GOT3 (cell line): ENCODE results near the gene SNRNP70.
"Not testable (repeated sequence)": the region's sequence is repeated elsewhere in the genome, so short reads cannot be mapped to it uniquely, and the experiment has no call there.

Experiments used
- DNase-seq: peaks from one replicate; lab custom pipeline; 2025; ENCODE audit warnings: mixed read lengths; lab: John Stamatoyannopoulos, UW

SNRNP70 gene, protein sequence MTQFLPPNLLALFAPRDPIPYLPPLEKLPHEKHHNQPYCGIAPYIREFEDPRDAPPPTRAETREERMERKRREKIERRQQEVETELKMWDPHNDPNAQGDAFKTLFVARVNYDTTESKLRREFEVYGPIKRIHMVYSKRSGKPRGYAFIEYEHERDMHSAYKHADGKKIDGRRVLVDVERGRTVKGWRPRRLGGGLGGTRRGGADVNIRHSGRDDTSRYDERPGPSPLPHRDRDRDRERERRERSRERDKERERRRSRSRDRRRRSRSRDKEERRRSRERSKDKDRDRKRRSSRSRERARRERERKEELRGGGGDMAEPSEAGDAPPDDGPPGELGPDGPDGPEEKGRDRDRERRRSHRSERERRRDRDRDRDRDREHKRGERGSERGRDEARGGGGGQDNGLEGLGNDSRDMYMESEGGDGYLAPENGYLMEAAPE

DNA sequence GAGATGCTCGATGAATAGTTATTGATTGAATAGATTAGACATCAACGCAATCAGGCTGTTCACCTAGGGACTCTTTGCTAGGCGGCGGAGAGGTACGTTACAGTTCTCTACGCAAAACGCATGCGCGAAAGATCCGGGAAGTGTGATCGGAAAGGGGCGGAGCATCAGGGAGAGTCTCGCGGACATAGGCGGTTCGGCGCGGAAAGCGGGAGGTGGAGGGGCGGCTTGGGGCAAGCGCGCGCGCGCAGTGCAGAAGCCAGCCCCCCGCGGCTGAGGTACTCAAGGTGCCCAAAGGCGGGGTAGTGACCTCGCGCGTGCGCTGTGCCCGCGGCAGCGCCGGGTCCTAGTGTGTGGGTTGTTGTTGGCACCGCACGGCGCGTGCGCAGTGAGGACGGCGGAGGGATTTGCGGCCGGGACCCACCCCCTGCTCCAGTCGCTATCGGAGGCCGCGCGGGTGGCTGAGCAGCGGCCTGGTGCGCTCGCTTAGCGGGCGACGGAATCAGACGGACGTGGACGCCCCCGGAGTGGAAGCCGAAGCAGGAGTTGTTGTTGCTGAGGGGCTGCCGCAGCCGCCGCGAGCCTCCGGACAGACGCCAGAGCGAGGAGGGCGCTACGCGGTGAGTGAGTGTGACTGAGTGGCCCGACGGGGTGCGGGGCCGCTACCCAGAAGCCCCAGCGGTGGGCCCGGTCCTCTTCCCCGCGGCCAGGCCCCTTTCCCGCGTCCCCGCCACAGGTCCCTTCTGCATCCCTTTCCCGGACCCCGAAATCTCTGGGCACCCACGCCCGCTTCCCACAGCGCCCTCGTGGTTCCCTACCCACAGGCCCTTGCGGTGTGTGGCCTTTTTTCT is at the start of gene SNRNP70:
TSS of gene SNRNP70 (plus strand) at position 432 of the 848 bp plus-strand sequence. CDS start 964 bp downstream, outside the sequence.
- DNase-seq = peak; percentile 98

DNA sequence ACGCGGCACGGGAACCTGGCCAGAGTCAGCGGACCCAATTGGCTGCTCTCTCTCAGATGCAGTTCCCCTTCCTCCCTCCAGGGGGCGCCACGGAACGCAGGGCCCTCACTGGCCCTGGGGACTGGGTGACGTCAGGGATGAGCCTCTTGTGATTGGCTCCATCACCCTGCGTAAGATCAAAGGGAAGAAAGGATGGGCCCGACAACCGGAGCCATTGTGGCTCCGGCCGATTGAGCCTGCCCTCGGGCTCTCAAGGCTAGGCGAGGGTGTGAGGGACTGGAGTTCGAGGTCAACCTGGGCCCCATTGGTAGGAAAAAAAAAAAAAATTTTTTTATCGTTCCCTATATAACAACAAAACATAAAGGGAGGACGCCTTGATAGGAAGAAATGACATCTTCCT is 48.4 kb upstream of the SNRNP70 start, which contains the start of gene CGB1:
TSS of gene CGB1 (minus strand) at position 81 of the 400 bp plus-strand sequence. CDS start 184 bp downstream, outside the sequence.
- not testable (repeated sequence) for DNase-seq

DNA sequence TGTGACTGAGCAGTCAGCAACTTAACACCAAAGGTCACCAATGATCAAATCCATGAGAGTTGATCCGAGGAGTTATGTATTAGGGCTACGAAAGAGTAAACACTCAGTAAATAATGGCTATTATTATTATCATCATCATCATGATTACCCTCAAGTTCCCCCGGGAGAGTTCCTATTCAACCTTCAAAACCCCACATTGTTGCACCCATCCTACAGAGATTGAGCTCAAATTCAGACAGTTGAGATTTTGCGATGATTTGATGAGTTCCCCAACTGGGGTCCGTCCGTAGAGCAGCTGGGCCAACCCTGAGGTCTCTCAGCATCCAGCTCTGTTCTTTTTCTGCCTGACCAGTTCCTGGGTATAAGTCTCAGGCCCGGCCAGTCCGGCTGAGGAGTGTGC is 47.1 kb upstream of the SNRNP70 start:
- DNase-seq = not testable (repeated sequence)

- not testable (repeated sequence) for DNase-seq
These were observed 46.5 kb upstream of the SNRNP70 start for GRCh38 chr19:49038557-49039276.

DNA sequence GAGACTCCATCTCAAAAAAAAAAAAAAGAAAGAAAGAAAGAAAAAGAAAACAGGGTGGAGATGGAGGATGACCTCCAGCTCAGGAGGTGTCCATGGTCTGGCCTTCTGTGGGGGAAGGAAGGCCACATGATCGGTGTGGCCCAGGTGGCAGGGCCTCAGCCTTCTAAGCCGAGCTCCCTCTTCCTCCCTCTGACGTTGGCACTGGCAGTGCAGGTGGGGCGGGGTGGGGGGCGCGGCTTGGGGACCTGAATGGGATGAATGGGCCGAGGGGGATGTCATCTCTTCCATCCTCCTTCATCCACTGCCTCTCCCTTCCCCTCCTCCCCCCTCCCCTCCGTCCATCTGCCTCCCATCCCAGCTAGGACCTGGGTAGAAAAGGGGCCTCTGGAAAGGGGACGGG is 45.5 kb upstream of the SNRNP70 start:
- DNase-seq = not testable (repeated sequence)

GRCh38 chr19:49042177-49042576 is 43.1 kb upstream of the SNRNP70 start:
- DNase-seq = no peak

GRCh38 chr19:49042666-49043065 is 42.6 kb upstream of the SNRNP70 start:
- not testable (repeated sequence) for DNase-seq

GRCh38 chr19:49043548-49043947 is 41.7 kb upstream of the SNRNP70 start, which contains the start of gene CGB5:
Gene CGB5, plus strand, starts transcription at chr19:49043848. Its CDS starts 362 bp downstream, at chr19:49044210.
- DNase-seq = not testable (repeated sequence)

- DNase-seq = not testable (repeated sequence)
These were observed 36.2 kb upstream of the SNRNP70 start, which contains the start of gene CGB8 for GRCh38 chr19:49049011-49049410. Gene CGB8, minus strand, starts transcription at chr19:49049111. Its CDS starts 372 bp downstream, at chr19:49048739.

GRCh38 chr19:49049834-49050233 is 35.4 kb upstream of the SNRNP70 start:
- DNase-seq = not testable (repeated sequence)

DNA sequence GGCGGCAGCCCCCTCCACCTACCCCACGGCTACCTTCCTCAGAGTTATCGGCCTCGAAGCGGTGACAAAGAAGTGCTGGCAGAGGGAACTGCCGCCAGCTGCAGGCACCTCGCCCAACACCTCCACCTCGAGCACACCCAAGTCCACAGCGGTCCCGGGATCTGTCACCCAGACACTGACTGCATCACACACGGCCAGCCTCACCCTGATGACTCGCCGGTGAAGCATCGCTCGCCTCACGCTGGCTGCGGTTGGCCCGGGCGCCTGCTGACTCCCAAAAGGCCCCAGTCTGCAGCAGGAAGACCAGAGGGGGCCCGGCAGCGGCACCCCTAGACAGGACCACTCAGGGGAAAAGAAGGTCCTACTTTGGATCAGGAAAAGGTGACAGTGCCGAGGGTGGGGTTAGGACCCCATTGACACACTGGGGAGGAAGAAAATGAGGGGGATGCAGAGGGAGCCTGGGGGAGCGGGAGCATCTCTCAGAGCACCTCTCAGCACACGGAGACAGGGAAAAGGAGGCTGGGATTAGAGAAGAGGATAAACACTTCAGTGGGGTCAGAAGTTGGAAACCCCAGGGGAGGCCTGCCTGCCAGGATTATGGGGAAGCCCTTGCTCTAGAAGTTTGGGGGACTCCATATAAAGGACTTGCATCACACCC is 34.7 kb upstream of the SNRNP70 start:
- DNase-seq = not testable (repeated sequence)

DNA sequence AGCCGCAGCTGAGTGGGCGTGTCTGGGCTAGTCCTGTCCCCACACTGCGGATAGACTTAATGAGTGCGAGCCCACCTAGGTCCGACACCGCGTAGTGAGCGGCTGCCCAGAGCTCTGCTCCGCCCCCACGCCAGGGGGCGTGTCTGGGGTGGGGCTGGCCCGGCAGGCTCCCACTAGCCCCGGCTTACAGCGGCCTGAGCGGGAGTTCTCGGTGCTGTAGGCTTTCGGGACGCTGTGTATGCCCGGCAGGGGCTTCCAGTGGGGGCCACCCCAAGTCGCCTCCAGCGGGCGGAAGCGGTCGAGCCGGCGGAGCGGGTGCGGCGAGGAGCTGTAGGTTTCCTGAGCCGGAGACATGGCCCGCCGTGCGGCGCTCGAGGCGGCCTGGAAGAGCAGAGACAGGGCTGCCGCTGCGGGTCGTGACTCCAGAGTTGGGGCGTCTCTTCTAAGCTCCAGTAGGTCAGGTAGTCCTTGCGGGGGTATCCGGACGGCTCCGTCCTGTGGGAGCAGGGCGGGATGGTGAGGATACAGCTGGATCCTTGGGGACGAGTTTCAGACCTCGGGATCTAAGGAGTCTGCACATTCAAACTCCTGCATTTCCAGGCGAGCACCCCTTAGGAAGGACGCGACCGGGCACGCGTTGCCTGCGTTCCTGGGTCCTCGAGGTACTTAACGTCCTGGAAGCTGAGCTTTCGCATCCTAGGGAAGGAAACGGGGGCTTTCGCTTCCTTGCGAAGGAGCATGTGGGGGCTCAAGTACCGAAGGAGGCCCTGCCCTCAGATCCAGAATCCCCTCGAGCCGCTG is 28.9 kb upstream of the SNRNP70 start:
- no peak for DNase-seq

DNA sequence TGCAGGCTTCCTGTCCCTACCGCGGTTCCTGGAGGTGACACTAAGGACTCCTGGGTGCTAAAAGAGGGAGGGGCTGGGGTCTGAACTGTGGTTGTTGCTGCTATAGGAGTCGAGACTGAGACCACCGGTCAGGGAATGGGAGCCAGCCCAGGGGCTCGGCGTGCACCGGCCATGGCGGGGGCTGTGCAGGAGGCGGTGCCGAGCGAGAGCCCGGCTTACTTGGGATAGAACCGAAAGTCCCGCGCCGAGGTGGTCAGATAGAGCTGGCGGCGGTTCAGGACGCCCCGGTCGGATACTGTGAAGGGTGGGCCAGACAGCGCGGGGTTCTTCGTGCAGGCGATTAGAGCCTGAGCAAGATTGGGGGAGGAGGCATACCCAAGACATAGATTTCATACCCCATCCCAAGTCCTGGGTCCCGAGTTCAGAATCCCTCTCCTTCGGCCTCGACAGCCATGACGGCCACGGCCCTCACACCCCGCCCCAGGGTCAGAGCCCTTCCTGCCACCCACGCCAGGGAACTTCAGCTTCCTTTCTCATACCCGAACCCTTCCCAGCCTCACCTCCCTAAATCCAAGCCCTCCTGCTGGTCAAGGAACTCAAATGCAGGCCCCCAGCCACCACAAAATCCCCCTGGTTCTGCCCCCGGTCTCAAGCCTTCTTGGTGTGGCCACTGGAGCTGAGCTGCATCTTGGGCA is 28.2 kb upstream of the SNRNP70 start:
- not testable (repeated sequence) for DNase-seq

- DNase-seq = no peak
These were observed 27.5 kb upstream of the SNRNP70 start, which contains the start of gene CGB7 for GRCh38 chr19:49057636-49058234. Gene CGB7, minus strand, starts transcription at chr19:49057749. Its CDS starts 2,374 bp downstream, at chr19:49055375.

DNA sequence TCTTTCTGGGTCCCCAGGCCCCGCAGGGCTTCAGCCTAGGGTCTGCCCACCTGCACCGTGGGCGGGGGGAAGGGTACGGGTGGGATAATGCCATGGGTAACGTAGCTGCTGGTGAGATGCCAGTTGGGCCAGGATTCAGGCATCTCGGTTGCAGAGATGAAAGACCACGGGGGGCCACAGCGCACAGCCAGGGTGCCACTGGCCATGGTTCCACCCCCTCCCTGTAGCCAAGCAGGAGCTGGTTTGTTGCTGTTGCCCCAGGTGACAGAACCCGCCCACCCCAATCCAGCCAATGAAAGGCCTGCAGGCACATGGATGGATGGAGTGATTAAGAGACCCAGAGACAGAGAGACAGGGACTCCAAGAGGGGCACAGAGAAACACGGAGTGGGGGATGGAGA is 26.7 kb upstream of the SNRNP70 start:
- DNase-seq = no peak

DNA sequence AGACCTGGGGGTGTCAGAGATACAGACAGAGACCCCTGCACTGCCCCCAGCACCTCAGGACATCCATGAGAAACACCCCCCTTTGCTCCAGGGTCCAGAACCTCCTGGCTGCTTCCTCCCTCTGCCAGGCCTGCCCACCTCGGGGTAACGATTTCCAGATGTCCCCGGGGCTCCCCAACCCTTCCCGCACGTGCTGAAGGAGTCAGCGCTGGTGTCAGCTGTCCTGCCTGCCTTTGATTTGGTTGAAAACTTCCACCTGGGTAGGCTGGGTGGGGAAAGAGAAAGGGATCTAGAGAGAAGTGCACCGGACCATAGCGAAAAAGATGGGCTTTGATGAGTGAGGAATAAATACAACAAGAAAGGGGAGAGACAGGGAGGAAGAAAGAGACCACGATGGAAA is 26.2 kb upstream of the SNRNP70 start:
- no peak for DNase-seq

DNA sequence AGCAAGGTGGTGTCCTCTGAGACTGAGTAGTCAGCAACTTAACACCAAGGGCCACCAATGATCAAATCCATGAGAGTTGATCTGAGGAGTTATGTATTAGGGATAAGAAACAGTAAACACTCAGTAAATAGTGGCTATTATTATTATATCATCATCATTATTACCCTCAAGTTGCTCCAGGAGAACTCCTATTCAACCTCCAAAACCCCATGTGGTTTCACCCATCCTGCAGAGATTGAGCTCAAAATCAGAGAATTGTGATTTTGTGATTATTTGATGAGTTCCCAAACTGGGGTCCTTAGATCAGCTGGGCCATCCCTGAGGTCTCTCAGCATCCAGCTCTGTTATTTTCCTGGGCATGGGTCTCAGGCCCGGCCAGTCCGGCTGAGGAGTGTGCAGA is 24.3 kb upstream of the SNRNP70 start:
- DNase-seq = no peak

- DNase-seq = no peak
These were observed 23.8 kb upstream of the SNRNP70 start for GRCh38 chr19:49061445-49061844.

DNA sequence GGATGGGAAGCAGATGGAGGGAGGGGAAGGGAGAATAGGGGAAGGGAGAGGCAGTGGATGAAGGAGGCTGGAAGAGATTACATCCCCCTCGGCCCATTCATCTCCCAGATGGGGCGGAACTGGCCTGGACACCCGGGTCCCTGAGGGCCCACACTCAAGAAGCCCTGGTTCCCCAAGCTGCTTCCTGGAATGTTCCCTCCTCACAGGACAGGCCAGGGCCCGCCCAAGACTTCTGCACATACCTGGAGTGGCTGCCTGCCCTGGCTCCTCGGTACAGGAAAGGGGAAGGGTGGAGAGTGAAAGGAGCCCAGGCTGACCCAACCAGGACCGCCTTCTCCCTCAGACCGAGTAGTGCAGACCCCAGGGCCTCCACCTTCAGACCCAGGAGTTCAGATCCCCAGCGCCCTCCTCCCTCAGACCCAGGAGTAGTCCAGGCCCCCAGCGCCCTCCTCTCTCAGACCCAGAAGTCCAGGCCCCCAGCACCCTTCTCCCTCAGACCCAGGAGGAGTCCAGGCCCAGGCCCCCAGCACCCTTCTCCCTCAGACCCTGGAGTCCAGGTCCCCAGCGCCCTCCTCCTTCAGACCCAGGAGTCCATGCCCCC is 21.1 kb upstream of the SNRNP70 start:
- DNase-seq = no peak
